H9 (cell line): Measurements from ENCODE around the gene PEX14. TPM values are rescaled to one million over a fixed set of nuclear protein-coding genes. Genes with fewer than 3 reads are reported as not detected.

ENCODE experiments used
- DNase-seq: peaks from one replicate; pipeline ENCODE4 v3.0.0-alpha.2; 2017
- H2AFZ ChIP-seq: one replicate; pipeline ENCODE4 v1.6.1; 2013; ENCODE audit warnings: mild to moderate bottlenecking, low read length, control low read depth, moderate library complexity
- H2AK5ac ChIP-seq: 2 replicates; pipeline ENCODE4 v1.6.1; 2013; ENCODE audit warnings: low read length, control low read depth, mixed read lengths; ENCODE audit not compliant: insufficient read length
- H2BK120ac ChIP-seq: one replicate; pipeline ENCODE4 v1.6.1; 2013; ENCODE audit warnings: low read depth, mild to moderate bottlenecking, low read length, control low read depth, inconsistent platforms; ENCODE audit not compliant: poor library complexity, severe bottlenecking
- H2BK12ac ChIP-seq: 2 replicates; pipeline ENCODE4 v1.6.1; 2013; ENCODE audit warnings: low read length, control low read depth, mixed read lengths, low read depth; ENCODE audit not compliant: insufficient read length
- H2BK15ac ChIP-seq: 2 replicates; pipeline ENCODE4 v1.6.1; 2013; ENCODE audit warnings: low read depth, low read length, control low read depth
- H2BK20ac ChIP-seq: one replicate; pipeline ENCODE4 v1.6.1; 2013; ENCODE audit warnings: low read depth, mild to moderate bottlenecking, low read length, control low read depth, inconsistent platforms; ENCODE audit not compliant: poor library complexity, severe bottlenecking
- H2BK5ac ChIP-seq: 2 replicates; pipeline ENCODE4 v1.6.1; 2013; ENCODE audit warnings: low read length, control low read depth, mixed read lengths; ENCODE audit not compliant: insufficient read length
- H3K14ac ChIP-seq: 2 replicates; pipeline ENCODE4 v1.6.1; 2013; ENCODE audit warnings: low read length, control low read depth; ENCODE audit not compliant: insufficient read depth
- H3K18ac ChIP-seq: 2 replicates; pipeline ENCODE4 v1.6.1; 2013; ENCODE audit warnings: low read depth, mild to moderate bottlenecking, mixed read lengths, low read length, control low read depth; ENCODE audit not compliant: insufficient read length
- H3K23ac ChIP-seq: 2 replicates; pipeline ENCODE4 v1.6.1; 2013; ENCODE audit warnings: low read length, control low read depth, mixed read lengths, low read depth; ENCODE audit not compliant: insufficient read length
- H3K23me2 ChIP-seq: 2 replicates; pipeline ENCODE4 v1.6.1; 2013; ENCODE audit warnings: low read depth, mild to moderate bottlenecking, mixed read lengths, low read length, control low read depth; ENCODE audit not compliant: insufficient read length, poor library complexity, severe bottlenecking
- H3K27ac ChIP-seq: 2 replicates; pipeline ENCODE4 v1.5.1; 2013; ENCODE audit warnings: low read length, control low read depth, mixed read lengths, low read depth; ENCODE audit not compliant: insufficient read length
- H3K27me3 ChIP-seq: 2 replicates; pipeline ENCODE4 v1.6.1; 2013; ENCODE audit warnings: low read length, control low read depth, inconsistent platforms; ENCODE audit not compliant: insufficient read depth
- H3K4ac ChIP-seq: 2 replicates; pipeline ENCODE4 v1.6.1; 2013; ENCODE audit warnings: low read depth, mild to moderate bottlenecking, control low read depth, inconsistent platforms, low read length, moderate library complexity
- H3K4me1 ChIP-seq: 2 replicates; pipeline ENCODE4 v1.6.1; 2013; ENCODE audit warnings: low read length, control low read depth, inconsistent platforms; ENCODE audit not compliant: insufficient read depth
- H3K4me2 ChIP-seq: 2 replicates; pipeline ENCODE4 v1.6.1; 2013; ENCODE audit warnings: low read length, control low read depth, mixed read lengths; ENCODE audit not compliant: insufficient read length, insufficient read depth
- H3K56ac ChIP-seq: 2 replicates; pipeline ENCODE4 v1.6.1; 2013; ENCODE audit warnings: low read depth, mild to moderate bottlenecking, mixed read lengths, low read length, control low read depth; ENCODE audit not compliant: insufficient read length
- H3K79me1 ChIP-seq: 2 replicates; pipeline ENCODE4 v1.6.1; 2013; ENCODE audit warnings: low read depth, mild to moderate bottlenecking, moderate library complexity, low read length, control low read depth, inconsistent platforms; ENCODE audit not compliant: insufficient read depth, poor library complexity, severe bottlenecking
- H3K79me2 ChIP-seq: 2 replicates; pipeline ENCODE4 v1.6.1; 2013; ENCODE audit warnings: low read length, control low read depth, inconsistent platforms; ENCODE audit not compliant: insufficient read depth
- H3K9ac ChIP-seq: 2 replicates; pipeline ENCODE4 v1.6.1; 2013; ENCODE audit warnings: low read length, control low read depth, mixed read lengths; ENCODE audit not compliant: insufficient read length; ENCODE audit errors: extremely low read depth
- H3K9me3 ChIP-seq: one replicate; pipeline ENCODE4 v1.6.1; 2013; ENCODE audit warnings: low read depth, low read length, inconsistent platforms; ENCODE audit not compliant: control insufficient read depth
- H3T11ph ChIP-seq: one replicate; pipeline ENCODE4 v1.6.1; 2013; ENCODE audit warnings: mild to moderate bottlenecking, low read length, control low read depth, inconsistent platforms
- H4K20me1 ChIP-seq: one replicate; pipeline ENCODE4 v1.6.1; 2013; ENCODE audit not compliant: control insufficient read depth, insufficient read length, insufficient read depth
- H4K5ac ChIP-seq: 2 replicates; pipeline ENCODE4 v1.6.1; 2013; ENCODE audit warnings: low read depth, mild to moderate bottlenecking, mixed read lengths, low read length, control low read depth; ENCODE audit not compliant: insufficient read length
- H4K8ac ChIP-seq: replicated peaks from 2 replicates; pipeline ENCODE4 v1.6.1; 2013; ENCODE audit warnings: low read length, control low read depth, mixed read lengths, low read depth; ENCODE audit not compliant: insufficient read length
- H4K91ac ChIP-seq: 2 replicates; pipeline ENCODE4 v1.6.1; 2013; ENCODE audit warnings: low read depth, mild to moderate bottlenecking, moderate library complexity, mixed read lengths, low read length, control low read depth; ENCODE audit not compliant: insufficient read length
- H3K27ac Mint-ChIP-seq, 3 experiments: 2 replicates in 2 of 3; 3 replicates in 1 of 3; pipeline ENCODE4 v1.8.0; 2020 to 2021; ENCODE audit warnings: mixed read lengths in 3 of 3, mild to moderate bottlenecking in 1 of 3, moderate library complexity in 1 of 3
- H3K27me3 Mint-ChIP-seq: 2 replicates; pipeline ENCODE4 v1.8.0; 2021; ENCODE audit warnings: low read depth, mild to moderate bottlenecking, moderate library complexity, mixed read lengths
- H3K36me3 Mint-ChIP-seq, 3 experiments: 2 replicates in 2 of 3; 3 replicates in 1 of 3; pipeline ENCODE4 v1.8.0; 2020 to 2021; ENCODE audit warnings: low read depth in 3 of 3, mixed read lengths in 3 of 3; ENCODE audit not compliant: insufficient read depth in 1 of 3
- H3K4me1 Mint-ChIP-seq, 2 experiments: 2 replicates each; pipeline ENCODE4 v1.8.0; 2020; ENCODE audit warnings: mixed read lengths in 2 of 2
- H3K4me3 Mint-ChIP-seq, 2 experiments: 2 replicates in 1 of 2; 3 replicates in 1 of 2; pipeline ENCODE4 v1.8.0; 2020 to 2021; ENCODE audit warnings: mild to moderate bottlenecking in 2 of 2, mixed read lengths in 2 of 2, moderate library complexity in 1 of 2
- H3K9me3 Mint-ChIP-seq, 2 experiments: 2 replicates in 1 of 2; 3 replicates in 1 of 2; pipeline ENCODE4 v1.8.0; 2020; ENCODE audit warnings: mild to moderate bottlenecking in 2 of 2, mixed read lengths in 2 of 2, moderate library complexity in 1 of 2
- WGBS: extraction: QIAGEN DNeasy Blood & Tissue Kit; methylation state at CpG from one replicate; pipeline ENCODE4 v1.1.7; 2013; ENCODE audit warnings: missing lambda C conversion rate, low lambda C conversion rate, mixed read lengths; ENCODE audit not compliant: insufficient read length; ENCODE audit errors: extremely low coverage; 5-methylcytosine and 5-hydroxymethylcytosine counted together
- total RNA-seq: library from RNA; stranded (reverse); gene quantifications from 2 replicates; pipeline ENCODE4 v1.2.1, GENCODE V29; 2021
- TF ChIP-seq, protein P1 (sequence below): fragments of 200-600 bp; sonication (generic); conservative IDR thresholded peaks from 3 replicates; pipeline ENCODE4 v1.8.0; 2021; ENCODE audit warnings: antibody characterized with exemption, mild to moderate bottlenecking

The PEX14 gene
- total RNA-seq, 1 experiment from 2014 or later = 23.9 TPM

GRCh38 chr1:10642403-10643080 is 167.8 kb downstream of the PEX14 start:
- H3T11ph ChIP-seq = no peak overlapping the region
- no CpG with 5 or more reads among the region's 31 CpGs for WGBS
- no peak overlapping the region for H3K27ac Mint-ChIP-seq

More at GRCh38 chr1:10642403-10643080, 167.8 kb downstream of the PEX14 start:
- no peaks in the 10 kb centered on the region for H3K79me1 ChIP-seq
- no peak overlapping the region for H3K56ac ChIP-seq
- H2BK5ac ChIP-seq = no peak overlapping the region
- no peak overlapping the region for H2BK12ac ChIP-seq
- Mint-ChIP-seq H3K27me3 (peaks cover 27% of the 10 kb centered on the region), H3K9me3 (no peaks in the 10 kb centered on the region), H3K36me3 (no peaks in the 10 kb centered on the region), H3K4me1 (peaks cover 0 to 15% of the 10 kb centered on the region in 2 experiments; a peak in 3 of 4 replicates), H3K4me3 (peak overlapping the region in 1 of 2 experiments; percentile 22; a peak in 1 of 5 replicates)
- no peaks in the 10 kb centered on the region for H4K20me1 ChIP-seq
- no peak overlapping the region for H3K27ac ChIP-seq
- no peaks in the 10 kb centered on the region for H3K79me2 ChIP-seq
- H3K9ac ChIP-seq = no peak overlapping the region
- H3K27me3 ChIP-seq = peaks cover 7% of the 10 kb centered on the region; the same call in 1 of the 2 replicates
- no peak overlapping the region; the same call in 1 of the 2 replicates for H3K14ac ChIP-seq
- no peak overlapping the region for H2AFZ ChIP-seq
- no peak for DNase-seq
- H3K9me3 ChIP-seq = no peaks in the 10 kb centered on the region
- H2BK15ac ChIP-seq = no peak overlapping the region
- TF ChIP-seq, protein P1, sequence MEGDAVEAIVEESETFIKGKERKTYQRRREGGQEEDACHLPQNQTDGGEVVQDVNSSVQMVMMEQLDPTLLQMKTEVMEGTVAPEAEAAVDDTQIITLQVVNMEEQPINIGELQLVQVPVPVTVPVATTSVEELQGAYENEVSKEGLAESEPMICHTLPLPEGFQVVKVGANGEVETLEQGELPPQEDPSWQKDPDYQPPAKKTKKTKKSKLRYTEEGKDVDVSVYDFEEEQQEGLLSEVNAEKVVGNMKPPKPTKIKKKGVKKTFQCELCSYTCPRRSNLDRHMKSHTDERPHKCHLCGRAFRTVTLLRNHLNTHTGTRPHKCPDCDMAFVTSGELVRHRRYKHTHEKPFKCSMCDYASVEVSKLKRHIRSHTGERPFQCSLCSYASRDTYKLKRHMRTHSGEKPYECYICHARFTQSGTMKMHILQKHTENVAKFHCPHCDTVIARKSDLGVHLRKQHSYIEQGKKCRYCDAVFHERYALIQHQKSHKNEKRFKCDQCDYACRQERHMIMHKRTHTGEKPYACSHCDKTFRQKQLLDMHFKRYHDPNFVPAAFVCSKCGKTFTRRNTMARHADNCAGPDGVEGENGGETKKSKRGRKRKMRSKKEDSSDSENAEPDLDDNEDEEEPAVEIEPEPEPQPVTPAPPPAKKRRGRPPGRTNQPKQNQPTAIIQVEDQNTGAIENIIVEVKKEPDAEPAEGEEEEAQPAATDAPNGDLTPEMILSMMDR = no peak
- H3K4me2 ChIP-seq = no peak overlapping the region
- H3K18ac ChIP-seq = no peak overlapping the region
- H4K91ac ChIP-seq = no peak overlapping the region
- H4K5ac ChIP-seq = no peak overlapping the region
- H2BK20ac ChIP-seq = no peak overlapping the region
- no peak overlapping the region for H4K8ac ChIP-seq
- no peak overlapping the region for H3K4ac ChIP-seq
- no peaks in the 10 kb centered on the region for H3K4me1 ChIP-seq
- no peak overlapping the region for H2BK120ac ChIP-seq
- H3K23me2 ChIP-seq = peaks cover 2% of the 10 kb centered on the region
- H2AK5ac ChIP-seq = no peak overlapping the region
- H3K23ac ChIP-seq = no peak overlapping the region
